Bronchial epithelial cell (primary cell): Measurements from ENCODE around the gene NFIC. TPM values are rescaled to one million over a fixed set of nuclear protein-coding genes. Genes with fewer than 3 reads are reported as not detected.

Experiments used
- DNase-seq: peaks from one replicate; pipeline ENCODE4 v3.0.0-alpha.2; 2010; ENCODE audit warnings: low read depth
- FAIRE-seq: peaks from 2 replicates; lab custom pipeline; 2011; peaks lifted over from hg19 to GRCh38; lab: Jason Lieb, UNC
- H3K27me3 ChIP-seq: 2 replicates; pipeline ENCODE4 v1.5.1; 2011; ENCODE audit warnings: low read length; ENCODE audit not compliant: control insufficient read depth, insufficient read depth
- H3K36me3 ChIP-seq: 2 replicates; pipeline ENCODE4 v1.5.1; 2011; ENCODE audit warnings: low read length; ENCODE audit not compliant: control insufficient read depth, insufficient read depth
- H3K4me3 ChIP-seq: 2 replicates; pipeline ENCODE4 v1.5.1; 2011; ENCODE audit warnings: mild to moderate bottlenecking, low read depth, low read length, control low read depth
- CTCF ChIP-seq: IDR thresholded peaks from 2 replicates; pipeline ENCODE4 v1.5.1; 2011; ENCODE audit warnings: mild to moderate bottlenecking, moderate library complexity, low read length, control low read depth, inconsistent platforms; ENCODE audit not compliant: insufficient read depth, severe bottlenecking
- total RNA-seq: library from RNA; depleted of rRNA; stranded (reverse); fragments of >200 nt; gene quantifications from 2 replicates; pipeline ENCODE4 v1.2.1, GENCODE V29; 2014

Gene NFIC
- total RNA-seq, 1 donor from 2014 or later: 17.6 TPM

- peaks cover 5% of the 10 kb centered on the region for H3K36me3 ChIP-seq
- peak; percentile 94 for DNase-seq
- H3K27me3 ChIP-seq: no peaks in the 10 kb centered on the region
- peak within 1 kb of the TSS; percentile 79 for H3K4me3 ChIP-seq
- no peak for TF ChIP-seq CTCF
- peak; percentile 40 for FAIRE-seq
Measured at GRCh38 chr19:3500429-3501101, 134.2 kb downstream of the NFIC start, which contains the start of gene DOHH. Gene DOHH, minus strand, starts transcription at chr19:3500674. Its CDS starts 3,860 bp downstream, at chr19:3496814.

GRCh38 chr19:3501780-3502179 is 135.4 kb downstream of the NFIC start:
- no peak for TF ChIP-seq CTCF
- no peaks in the 10 kb centered on the region for H3K36me3 ChIP-seq
- H3K4me3 ChIP-seq: no peak overlapping the region
- FAIRE-seq (no peak), DNase-seq (no peak)
- no peaks in the 10 kb centered on the region for H3K27me3 ChIP-seq

- Histone ChIP-seq H3K36me3 (no peaks in the 10 kb centered on the region), H3K4me3 (no peak overlapping the region), H3K27me3 (no peaks in the 10 kb centered on the region)
- no peak for DNase-seq
- no peak for FAIRE-seq
- no peak for TF ChIP-seq CTCF
Measured at GRCh38 chr19:3503036-3503572, 136.7 kb downstream of the NFIC start.

- no peak for FAIRE-seq
- H3K36me3 ChIP-seq: no peaks in the 10 kb centered on the region
- TF ChIP-seq CTCF: no peak
- no peak for DNase-seq
- H3K27me3 ChIP-seq: no peaks in the 10 kb centered on the region
- no peak overlapping the region for H3K4me3 ChIP-seq
Measured at GRCh38 chr19:3504735-3505134, 138.4 kb downstream of the NFIC start.

GRCh38 chr19:3505598-3506383 is 139.4 kb downstream of the NFIC start, which contains the start of gene FZR1:
Gene FZR1, plus strand, starts transcription at chr19:3506311. Its CDS starts 16,679 bp downstream, at chr19:3522990.
- H3K36me3 ChIP-seq: peaks cover 4% of the 10 kb centered on the region
- H3K4me3 ChIP-seq: peak within 1 kb of the TSS; percentile 85
- peak; percentile 92 for DNase-seq
- no peak for TF ChIP-seq CTCF
- no peak for FAIRE-seq
- H3K27me3 ChIP-seq: no peaks in the 10 kb centered on the region
